IPS-20b (cell line): ENCODE results near the gene CLEC4G.
"Not testable (repeated sequence)": the region's sequence is repeated elsewhere in the genome, so short reads cannot be mapped to it uniquely, and the experiment has no call there.

ENCODE experiments used
- H3K27ac ChIP-seq: one replicate; pipeline ENCODE4 v1.5.1; 2013; ENCODE audit warnings: low read length
- H3K27me3 ChIP-seq: 2 replicates; pipeline ENCODE4 v1.6.1; 2013; ENCODE audit warnings: mild to moderate bottlenecking, low read length, inconsistent platforms; ENCODE audit not compliant: insufficient read depth
- H3K36me3 ChIP-seq: 2 replicates; pipeline ENCODE4 v1.6.1; 2013; ENCODE audit warnings: low read depth, mild to moderate bottlenecking, inconsistent platforms, low read length, moderate library complexity; ENCODE audit not compliant: insufficient read depth
- H3K4me1 ChIP-seq: 2 replicates; pipeline ENCODE4 v1.6.1; 2013; ENCODE audit warnings: mild to moderate bottlenecking, control low read depth, inconsistent platforms, low read length, moderate library complexity; ENCODE audit not compliant: insufficient read depth
- H3K4me3 ChIP-seq: 2 replicates; pipeline ENCODE4 v1.5.1; 2013; ENCODE audit warnings: mild to moderate bottlenecking, low read length, inconsistent platforms
- H3K9ac ChIP-seq: 2 replicates; pipeline ENCODE4 v1.6.1; 2013; ENCODE audit warnings: low read depth, mild to moderate bottlenecking, inconsistent platforms, low read length, moderate library complexity
- H3K9me3 ChIP-seq: 2 replicates; pipeline ENCODE4 v1.6.1; 2013; ENCODE audit warnings: mild to moderate bottlenecking, low read depth, low read length, inconsistent platforms; ENCODE audit not compliant: insufficient read depth

Gene CLEC4G

DNA sequence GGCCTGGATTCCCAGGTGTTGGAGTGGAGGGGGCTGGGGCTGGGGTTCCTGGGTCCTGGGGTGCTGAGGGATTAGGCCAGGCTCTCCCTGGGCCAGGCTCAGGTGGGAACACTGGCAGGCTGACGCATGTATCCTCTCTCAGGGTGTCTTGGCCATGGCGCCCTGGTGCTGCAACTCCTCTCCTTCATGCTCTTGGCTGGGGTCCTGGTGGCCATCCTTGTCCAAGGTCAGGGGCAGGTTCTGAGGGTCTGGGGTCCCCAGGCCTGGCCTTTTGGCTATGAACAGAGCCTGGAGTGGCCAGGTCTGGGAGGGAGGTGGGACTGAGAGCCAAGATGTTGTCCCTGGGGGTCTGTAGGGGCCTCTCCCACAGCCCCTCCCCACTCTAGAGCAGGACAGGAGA, 33.1 kb upstream of the CLEC4G start:
- H3K4me1 ChIP-seq, H3K36me3 ChIP-seq, H3K9me3 ChIP-seq, H3K27ac ChIP-seq, H3K9ac ChIP-seq, H3K4me3 ChIP-seq: not testable (repeated sequence)
- H3K27me3 ChIP-seq = peaks cover 11% of the 10 kb centered on the region; the same call in 1 of the 2 replicates

DNA sequence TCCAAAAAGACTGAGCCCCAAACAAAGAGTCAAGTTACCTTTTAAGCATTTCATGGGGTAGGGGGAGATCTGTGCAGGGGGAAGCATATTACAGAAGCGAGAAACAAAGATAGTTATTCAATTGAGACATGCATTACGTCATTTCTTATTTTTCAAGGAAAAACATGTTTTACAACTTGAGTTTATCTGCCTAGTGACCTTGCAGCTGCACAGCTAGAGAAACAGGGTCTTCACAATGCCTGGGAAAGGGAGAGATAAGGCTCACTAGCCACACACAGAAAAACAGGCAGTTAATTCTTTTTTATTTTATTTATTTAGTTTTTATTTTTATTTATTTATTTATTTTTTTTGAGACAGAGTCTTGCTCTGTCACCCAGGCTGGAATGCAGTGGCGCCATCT, 32.2 kb upstream of the CLEC4G start:
- not testable (repeated sequence) for H3K9ac ChIP-seq, H3K4me3 ChIP-seq, H3K36me3 ChIP-seq, H3K4me1 ChIP-seq, H3K9me3 ChIP-seq, H3K27ac ChIP-seq
- peaks cover 11% of the 10 kb centered on the region; the same call in 1 of the 2 replicates for H3K27me3 ChIP-seq

GRCh38 chr19:7763696-7764095, 31.8 kb upstream of the CLEC4G start:
- Histone ChIP-seq H3K27me3 (peaks cover 11% of the 10 kb centered on the region; the same call in 1 of the 2 replicates), H3K36me3 (no peaks in the 10 kb centered on the region), H3K4me1 (no peaks in the 10 kb centered on the region), H3K9ac (no peak overlapping the region), H3K9me3 (peaks cover 8% of the 10 kb centered on the region; the same call in 1 of the 2 replicates), H3K4me3 (no peak overlapping the region), H3K27ac (no peak overlapping the region)

DNA sequence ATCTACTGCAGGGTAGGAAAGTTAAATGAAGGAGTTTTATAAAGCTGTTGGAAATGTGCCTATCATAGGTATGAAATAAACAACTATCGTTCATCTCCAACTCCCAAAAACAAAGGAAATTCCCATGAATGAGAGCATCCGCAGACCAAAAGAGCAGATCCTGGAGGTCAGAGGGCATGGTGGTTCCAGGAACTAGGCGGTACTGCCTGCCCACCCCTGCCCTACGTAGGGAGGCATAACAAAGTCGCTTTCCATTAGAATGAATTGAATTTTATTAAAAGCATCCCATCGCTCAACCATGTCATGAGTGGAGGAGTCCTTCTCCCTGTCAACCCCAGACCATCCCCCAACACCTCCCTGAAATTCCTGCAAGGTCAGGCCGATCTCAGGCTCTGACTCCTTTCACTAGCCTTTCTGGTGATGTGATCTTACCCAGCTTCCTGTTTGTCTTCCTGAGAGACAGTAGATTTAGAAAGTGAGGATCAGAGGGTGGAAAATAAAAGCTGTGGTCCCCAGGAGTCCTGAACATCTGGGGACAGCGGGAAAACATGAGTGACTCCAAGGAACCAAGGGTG, 30.9 kb upstream of the CLEC4G start, which contains the start of gene CLEC4M:
Gene CLEC4M, plus strand, starts transcription at position 525 of the 575 bp plus-strand sequence. Its CDS starts 24 bp downstream, at position 549.
- Histone ChIP-seq H3K4me3 (no peak within 1 kb of the TSS), H3K4me1 (no peaks in the 10 kb centered on the region), H3K9ac (no peak within 1 kb of the TSS), H3K9me3 (peaks cover 16% of the 10 kb centered on the region; the same call in 1 of the 2 replicates), H3K27me3 (peaks cover 11% of the 10 kb centered on the region; the same call in 1 of the 2 replicates), H3K27ac (no peak within 1 kb of the TSS), H3K36me3 (no peaks in the 10 kb centered on the region)

DNA sequence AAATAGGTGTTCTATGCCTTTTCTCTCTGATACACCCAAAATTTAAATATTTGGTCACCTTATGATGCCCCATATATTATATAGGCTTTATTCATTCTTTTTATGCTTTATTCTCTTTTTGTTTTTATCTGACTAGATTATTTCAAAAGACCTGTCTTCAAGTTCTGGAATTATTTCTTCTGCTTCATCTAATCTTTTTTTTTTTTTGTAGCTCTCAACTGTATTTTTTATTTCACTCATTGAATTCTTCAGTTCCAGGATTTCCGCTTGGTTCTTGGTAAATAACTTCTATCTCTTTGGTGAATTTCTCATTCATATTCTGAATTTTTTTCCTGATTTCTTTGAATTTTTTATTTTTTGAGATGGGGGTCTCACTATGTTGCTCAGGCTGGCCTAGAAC, 27.2 kb upstream of the CLEC4G start:
- H3K4me1 ChIP-seq = no peaks in the 10 kb centered on the region
- H3K9me3 ChIP-seq = peaks cover 38% of the 10 kb centered on the region
- H3K4me3 ChIP-seq = no peak overlapping the region
- no peak overlapping the region for H3K9ac ChIP-seq
- no peaks in the 10 kb centered on the region for H3K36me3 ChIP-seq
- H3K27me3 ChIP-seq = no peaks in the 10 kb centered on the region
- H3K27ac ChIP-seq = no peak overlapping the region

- no peak overlapping the region for H3K9ac ChIP-seq
- H3K4me3 ChIP-seq = no peak overlapping the region
- peaks cover 38% of the 10 kb centered on the region for H3K9me3 ChIP-seq
These were observed 25.4 kb upstream of the CLEC4G start for GRCh38 chr19:7757358-7757757.

DNA sequence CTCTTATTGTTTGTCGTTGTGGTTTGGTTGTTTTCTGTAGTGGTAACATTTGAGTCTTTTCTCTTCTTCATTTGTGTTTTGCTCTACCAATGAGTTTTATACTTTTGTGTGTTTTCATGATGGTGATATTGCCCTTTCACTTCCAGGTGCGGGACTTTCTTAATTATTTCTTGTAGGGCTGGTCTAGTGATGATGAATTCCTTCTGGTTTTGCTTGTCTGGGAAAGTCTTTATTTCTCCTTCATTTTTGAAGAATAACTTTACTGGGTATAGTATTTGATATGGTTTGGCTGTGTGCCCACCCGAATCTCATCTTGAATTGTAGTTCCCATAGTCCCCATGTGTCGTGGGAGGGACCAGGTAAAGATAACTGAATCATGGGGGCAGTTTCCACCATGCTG, 24.3 kb upstream of the CLEC4G start:
- Histone ChIP-seq H3K9ac (no peak overlapping the region), H3K27me3 (no peaks in the 10 kb centered on the region), H3K36me3 (no peaks in the 10 kb centered on the region), H3K4me3 (no peak overlapping the region), H3K27ac (no peak overlapping the region), H3K4me1 (no peaks in the 10 kb centered on the region), H3K9me3 (peaks cover 38% of the 10 kb centered on the region)

More at GRCh38 chr19:7757358-7757757, 25.4 kb upstream of the CLEC4G start:
- H3K27ac ChIP-seq = no peak overlapping the region
- no peaks in the 10 kb centered on the region for H3K4me1 ChIP-seq
- no peaks in the 10 kb centered on the region for H3K36me3 ChIP-seq
- H3K27me3 ChIP-seq = no peaks in the 10 kb centered on the region

DNA sequence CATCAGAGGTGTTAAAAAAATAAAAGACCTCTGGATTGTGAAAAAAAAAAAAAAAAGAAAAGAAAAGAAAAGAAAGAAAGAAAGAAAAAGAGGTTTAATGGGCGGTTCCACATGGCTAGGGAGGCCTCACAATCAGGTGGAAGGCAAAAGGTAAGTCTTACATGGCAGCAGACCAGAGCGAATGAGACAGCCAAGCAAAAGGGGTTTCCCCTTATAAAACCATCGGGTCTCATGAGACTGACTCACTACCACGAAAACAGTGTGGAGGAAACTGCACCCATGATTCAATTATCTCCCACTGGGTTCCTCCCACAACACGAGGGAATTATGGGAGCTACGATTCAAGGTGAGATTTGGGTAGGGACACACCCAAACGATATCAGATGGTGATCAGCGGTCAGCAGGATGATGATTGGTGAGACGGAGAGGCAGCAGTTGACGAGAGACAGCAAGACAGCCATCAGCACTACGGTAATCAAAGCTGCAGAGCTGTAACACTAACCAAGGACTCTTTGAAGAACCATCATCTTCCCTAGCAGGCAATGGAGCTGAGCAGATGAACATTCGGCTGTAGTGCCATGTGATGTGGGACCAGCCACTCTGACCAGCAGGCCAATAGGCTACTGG, 19.4 kb upstream of the CLEC4G start:
- H3K4me1 ChIP-seq = peaks cover 5% of the 10 kb centered on the region; the same call in 1 of the 2 replicates
- H3K27me3 ChIP-seq = no peaks in the 10 kb centered on the region
- peaks cover 7% of the 10 kb centered on the region for H3K9me3 ChIP-seq
- H3K4me3 ChIP-seq = no peak overlapping the region
- no peak overlapping the region for H3K27ac ChIP-seq
- H3K36me3 ChIP-seq = no peaks in the 10 kb centered on the region
- no peak overlapping the region for H3K9ac ChIP-seq

DNA sequence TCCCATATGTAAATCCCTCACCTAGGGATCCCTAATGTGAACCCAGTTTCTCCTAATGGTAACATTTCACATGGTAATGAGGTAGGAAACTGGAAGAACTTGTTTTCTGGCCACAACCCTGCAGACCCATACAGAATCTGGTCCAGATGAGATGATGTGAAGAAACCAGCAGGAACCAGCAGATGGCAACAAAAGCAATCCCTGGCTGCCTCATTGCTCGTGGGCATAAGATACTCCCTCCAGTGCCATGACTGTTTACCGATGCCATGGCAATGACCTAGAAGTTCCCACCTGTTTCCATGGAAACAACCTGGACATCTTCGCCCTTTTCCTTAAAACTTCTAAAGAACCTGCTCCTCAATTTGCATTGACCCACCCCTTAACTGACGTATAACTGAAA, 16.8 kb upstream of the CLEC4G start:
- peaks cover 5% of the 10 kb centered on the region; the same call in 1 of the 2 replicates for H3K4me1 ChIP-seq
- H3K27ac ChIP-seq = no peak overlapping the region
- H3K27me3 ChIP-seq = peaks cover 5% of the 10 kb centered on the region; the same call in 1 of the 2 replicates
- no peak overlapping the region for H3K4me3 ChIP-seq
- no peaks in the 10 kb centered on the region for H3K9me3 ChIP-seq
- no peak overlapping the region for H3K9ac ChIP-seq
- no peaks in the 10 kb centered on the region for H3K36me3 ChIP-seq

- Histone ChIP-seq H3K27me3 (peaks cover 8% of the 10 kb centered on the region), H3K9ac (no peak overlapping the region), H3K4me1 (peaks cover 5% of the 10 kb centered on the region; the same call in 1 of the 2 replicates), H3K9me3 (no peaks in the 10 kb centered on the region), H3K4me3 (no peak overlapping the region), H3K27ac (no peak overlapping the region), H3K36me3 (no peaks in the 10 kb centered on the region)
These were observed 16.3 kb upstream of the CLEC4G start for GRCh38 chr19:7748171-7748570.

DNA sequence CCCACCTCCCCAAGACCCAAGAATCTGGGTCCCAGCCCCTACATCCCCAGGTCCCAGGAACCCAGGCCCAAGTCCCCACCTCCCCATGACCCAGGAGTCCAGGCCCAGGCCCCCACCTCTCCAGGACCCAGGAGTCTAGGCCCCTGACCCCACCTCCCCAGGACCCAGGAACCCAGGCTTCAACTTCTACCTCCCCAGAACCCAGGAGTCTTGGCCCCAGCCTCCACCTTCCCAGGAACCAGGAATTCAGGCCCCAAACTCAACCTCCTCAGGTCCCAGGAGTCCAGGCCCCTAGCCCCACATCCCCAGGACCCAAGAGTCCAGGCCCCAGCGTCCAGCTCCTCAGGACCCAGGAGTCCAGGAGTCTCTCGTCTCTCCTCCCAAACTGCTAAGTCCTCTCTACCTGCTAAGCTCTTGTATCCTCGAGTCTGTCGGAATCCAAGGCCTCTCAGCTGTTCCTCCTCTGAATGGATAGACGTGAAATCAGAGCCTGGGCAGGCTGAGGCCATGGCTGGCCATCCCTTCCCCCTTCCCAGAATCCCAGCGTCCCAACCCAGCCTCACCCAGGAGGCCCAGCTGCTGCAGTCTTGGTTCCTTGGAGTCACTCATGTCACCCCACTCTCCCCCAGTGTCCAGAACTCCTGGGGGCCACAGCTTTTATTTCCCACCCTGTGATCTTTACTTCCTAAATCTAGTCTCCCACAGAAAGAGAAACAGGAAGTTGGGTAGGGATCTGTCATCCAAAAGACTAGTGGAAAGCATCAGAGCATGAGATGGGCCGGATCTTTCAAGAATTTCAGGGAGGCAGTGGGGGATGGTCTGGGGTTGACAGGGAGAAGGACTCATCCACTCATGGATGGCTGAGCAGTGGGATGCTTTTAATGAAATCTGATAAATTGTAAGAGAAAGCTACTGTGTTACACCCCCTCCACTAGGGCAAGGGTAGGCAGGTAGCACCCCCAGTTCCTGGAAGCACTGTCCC, 15.3 kb upstream of the CLEC4G start, which contains the start of gene CD209:
Gene CD209, minus strand, starts transcription at position 632 of the 982 bp plus-strand sequence. Its CDS starts 23 bp downstream, at position 609.
- Histone ChIP-seq H3K4me1 (peaks cover 5% of the 10 kb centered on the region; the same call in 1 of the 2 replicates), H3K27me3 (peaks cover 10% of the 10 kb centered on the region), H3K9ac (no peak within 1 kb of the TSS), H3K27ac (no peak within 1 kb of the TSS), H3K36me3 (no peaks in the 10 kb centered on the region), H3K4me3 (no peak within 1 kb of the TSS), H3K9me3 (no peaks in the 10 kb centered on the region)
